ENCODE data around the gene NEK6. TPM values are rescaled to one million over a fixed set of nuclear protein-coding genes. Genes with fewer than 3 reads are reported as not detected.
A peak's percentile ranks its signal among the peaks of the same experiment; 100 is the strongest.

NEK6 gene
- total RNA-seq, 2 donors from 2014 or later: 15.5 to 23.6 TPM

- intact Hi-C loops (cut with DNase I): no loop called here
- 0 to 5% methylated on average over 19 of the region's 19 CpGs for WGBS, 2 donors
- H3K4me1 ChIP-seq: peaks cover 52% of the 10 kb centered on the region
Observed at GRCh38 chr9:124259158-124259808, 1.5 kb downstream of the NEK6 start.

GRCh38 chr9:124260769-124261603, 3.2 kb downstream of the NEK6 start:
- H3K27me3 ChIP-seq: no peaks in the 10 kb centered on the region
- H3K9me3 ChIP-seq: no peaks in the 10 kb centered on the region
- H3K36me3 ChIP-seq (replicated peaks in 1 of 2; ENCODE audit: insufficient read depth in 1 of 2, low read depth in 2 of 2): no peaks in the 10 kb centered on the region
- H3K27ac ChIP-seq: peak overlapping the region; percentile 55 to 95 (median 92)
- no peak for ATAC-seq
- H3K4me3 ChIP-seq: no peak overlapping the region
- WGBS, 2 donors: 58 to 69% methylated on average over 14 to 15 of the region's 15 CpGs
- intact Hi-C loops (cut with DNase I): no loop called here
- TF ChIP-seq CTCF (IDR thresholded peaks at IDR 0.05) (no peak), POLR2A (IDR thresholded peaks at IDR 0.05) (no peak)
- peak in 3 of 4 donors; percentile 38 to 67 (median 63) for DNase-seq
- peaks cover 55% of the 10 kb centered on the region for H3K4me1 ChIP-seq

More at GRCh38 chr9:124259158-124259808, 1.5 kb downstream of the NEK6 start:
- no peaks in the 10 kb centered on the region for H3K36me3 ChIP-seq (replicated peaks in 1 of 2; ENCODE audit: insufficient read depth in 1 of 2, low read depth in 2 of 2)
- DNase-seq (peak; percentile 86 to 91 (median 88)), ATAC-seq (peak; percentile 77)
- no peaks in the 10 kb centered on the region for H3K27me3 ChIP-seq
- no peaks in the 10 kb centered on the region for H3K9me3 ChIP-seq
- H3K27ac ChIP-seq: peak overlapping the region; percentile 91 to 95 (median 92)
- H3K4me3 ChIP-seq: peak overlapping the region; percentile 46 to 60
- TF ChIP-seq POLR2A (IDR thresholded peaks at IDR 0.05): peak in 2 of 3 donors; percentile 64 to 65
- TF ChIP-seq CTCF (IDR thresholded peaks at IDR 0.05): no peak

- H3K4me1 ChIP-seq: peaks cover 62% of the 10 kb centered on the region
Observed at GRCh38 chr9:124261736-124262648, 4.2 kb downstream of the NEK6 start.

GRCh38 chr9:124262649-124262972, 4.9 kb downstream of the NEK6 start:
- peak overlapping the region in 1 of 4 donors; percentile 93 for H3K27ac ChIP-seq
- H3K4me1 ChIP-seq: peaks cover 59% of the 10 kb centered on the region
- DNase-seq: no peak
- no peak for ATAC-seq
- no peak overlapping the region for H3K4me3 ChIP-seq
- intact Hi-C loops (cut with DNase I): no loop called here
- no peaks in the 10 kb centered on the region for H3K9me3 ChIP-seq
- TF ChIP-seq POLR2A (IDR thresholded peaks at IDR 0.05) (no peak), CTCF (IDR thresholded peaks at IDR 0.05) (no peak)
- 88 to 89% methylated on average over 5 of the region's 5 CpGs for WGBS, 2 donors
- no peaks in the 10 kb centered on the region for H3K27me3 ChIP-seq
- no peaks in the 10 kb centered on the region for H3K36me3 ChIP-seq (replicated peaks in 1 of 2; ENCODE audit: insufficient read depth in 1 of 2, low read depth in 2 of 2)

More at GRCh38 chr9:124261736-124262648, 4.2 kb downstream of the NEK6 start:
- H3K4me3 ChIP-seq: no peak overlapping the region
- ATAC-seq (no peak), DNase-seq (no peak)
- no peak for TF ChIP-seq CTCF (IDR thresholded peaks at IDR 0.05)
- no peak for TF ChIP-seq POLR2A (IDR thresholded peaks at IDR 0.05)
- intact Hi-C loops (cut with DNase I): no loop called here
- WGBS, 2 donors: 70 to 81% methylated on average over 11 to 13 of the region's 13 CpGs
- H3K9me3 ChIP-seq: no peaks in the 10 kb centered on the region
- no peaks in the 10 kb centered on the region for H3K36me3 ChIP-seq (replicated peaks in 1 of 2; ENCODE audit: insufficient read depth in 1 of 2, low read depth in 2 of 2)
- H3K27me3 ChIP-seq: no peaks in the 10 kb centered on the region
- peak overlapping the region; percentile 55 to 95 (median 92) for H3K27ac ChIP-seq

All from body of pancreas (tissue), 4 donors.